H9 (cell line): ENCODE data around the gene TTC1. TPM values are rescaled to one million over a fixed set of nuclear protein-coding genes. Genes with fewer than 3 reads are reported as not detected.

Experiments used
- DNase-seq: peaks from one replicate; pipeline ENCODE4 v3.0.0-alpha.2; 2017
- H2AFZ ChIP-seq: one replicate; pipeline ENCODE4 v1.6.1; 2013; ENCODE audit warnings: mild to moderate bottlenecking, low read length, control low read depth, moderate library complexity
- H2AK5ac ChIP-seq: 2 replicates; pipeline ENCODE4 v1.6.1; 2013; ENCODE audit warnings: low read length, control low read depth, mixed read lengths; ENCODE audit not compliant: insufficient read length
- H2BK120ac ChIP-seq: one replicate; pipeline ENCODE4 v1.6.1; 2013; ENCODE audit warnings: low read depth, mild to moderate bottlenecking, low read length, control low read depth, inconsistent platforms; ENCODE audit not compliant: poor library complexity, severe bottlenecking
- H2BK12ac ChIP-seq: 2 replicates; pipeline ENCODE4 v1.6.1; 2013; ENCODE audit warnings: low read length, control low read depth, mixed read lengths, low read depth; ENCODE audit not compliant: insufficient read length
- H2BK15ac ChIP-seq: 2 replicates; pipeline ENCODE4 v1.6.1; 2013; ENCODE audit warnings: low read depth, low read length, control low read depth
- H2BK20ac ChIP-seq: one replicate; pipeline ENCODE4 v1.6.1; 2013; ENCODE audit warnings: low read depth, mild to moderate bottlenecking, low read length, control low read depth, inconsistent platforms; ENCODE audit not compliant: poor library complexity, severe bottlenecking
- H2BK5ac ChIP-seq: 2 replicates; pipeline ENCODE4 v1.6.1; 2013; ENCODE audit warnings: low read length, control low read depth, mixed read lengths; ENCODE audit not compliant: insufficient read length
- H3K14ac ChIP-seq: 2 replicates; pipeline ENCODE4 v1.6.1; 2013; ENCODE audit warnings: low read length, control low read depth; ENCODE audit not compliant: insufficient read depth
- H3K18ac ChIP-seq: 2 replicates; pipeline ENCODE4 v1.6.1; 2013; ENCODE audit warnings: low read depth, mild to moderate bottlenecking, mixed read lengths, low read length, control low read depth; ENCODE audit not compliant: insufficient read length
- H3K23ac ChIP-seq: 2 replicates; pipeline ENCODE4 v1.6.1; 2013; ENCODE audit warnings: low read length, control low read depth, mixed read lengths, low read depth; ENCODE audit not compliant: insufficient read length
- H3K23me2 ChIP-seq: 2 replicates; pipeline ENCODE4 v1.6.1; 2013; ENCODE audit warnings: low read depth, mild to moderate bottlenecking, mixed read lengths, low read length, control low read depth; ENCODE audit not compliant: insufficient read length, poor library complexity, severe bottlenecking
- H3K27ac ChIP-seq: 2 replicates; pipeline ENCODE4 v1.5.1; 2013; ENCODE audit warnings: low read length, control low read depth, mixed read lengths, low read depth; ENCODE audit not compliant: insufficient read length
- H3K27me3 ChIP-seq: 2 replicates; pipeline ENCODE4 v1.6.1; 2013; ENCODE audit warnings: low read length, control low read depth, inconsistent platforms; ENCODE audit not compliant: insufficient read depth
- H3K4ac ChIP-seq: 2 replicates; pipeline ENCODE4 v1.6.1; 2013; ENCODE audit warnings: low read depth, mild to moderate bottlenecking, control low read depth, inconsistent platforms, low read length, moderate library complexity
- H3K4me1 ChIP-seq: 2 replicates; pipeline ENCODE4 v1.6.1; 2013; ENCODE audit warnings: low read length, control low read depth, inconsistent platforms; ENCODE audit not compliant: insufficient read depth
- H3K4me2 ChIP-seq: 2 replicates; pipeline ENCODE4 v1.6.1; 2013; ENCODE audit warnings: low read length, control low read depth, mixed read lengths; ENCODE audit not compliant: insufficient read length, insufficient read depth
- H3K56ac ChIP-seq: 2 replicates; pipeline ENCODE4 v1.6.1; 2013; ENCODE audit warnings: low read depth, mild to moderate bottlenecking, mixed read lengths, low read length, control low read depth; ENCODE audit not compliant: insufficient read length
- H3K79me1 ChIP-seq: 2 replicates; pipeline ENCODE4 v1.6.1; 2013; ENCODE audit warnings: low read depth, mild to moderate bottlenecking, moderate library complexity, low read length, control low read depth, inconsistent platforms; ENCODE audit not compliant: insufficient read depth, poor library complexity, severe bottlenecking
- H3K79me2 ChIP-seq: 2 replicates; pipeline ENCODE4 v1.6.1; 2013; ENCODE audit warnings: low read length, control low read depth, inconsistent platforms; ENCODE audit not compliant: insufficient read depth
- H3K9ac ChIP-seq: 2 replicates; pipeline ENCODE4 v1.6.1; 2013; ENCODE audit warnings: low read length, control low read depth, mixed read lengths; ENCODE audit not compliant: insufficient read length; ENCODE audit errors: extremely low read depth
- H3K9me3 ChIP-seq: one replicate; pipeline ENCODE4 v1.6.1; 2013; ENCODE audit warnings: low read depth, low read length, inconsistent platforms; ENCODE audit not compliant: control insufficient read depth
- H3T11ph ChIP-seq: one replicate; pipeline ENCODE4 v1.6.1; 2013; ENCODE audit warnings: mild to moderate bottlenecking, low read length, control low read depth, inconsistent platforms
- H4K20me1 ChIP-seq: one replicate; pipeline ENCODE4 v1.6.1; 2013; ENCODE audit not compliant: control insufficient read depth, insufficient read length, insufficient read depth
- H4K5ac ChIP-seq: 2 replicates; pipeline ENCODE4 v1.6.1; 2013; ENCODE audit warnings: low read depth, mild to moderate bottlenecking, mixed read lengths, low read length, control low read depth; ENCODE audit not compliant: insufficient read length
- H4K8ac ChIP-seq: replicated peaks from 2 replicates; pipeline ENCODE4 v1.6.1; 2013; ENCODE audit warnings: low read length, control low read depth, mixed read lengths, low read depth; ENCODE audit not compliant: insufficient read length
- H4K91ac ChIP-seq: 2 replicates; pipeline ENCODE4 v1.6.1; 2013; ENCODE audit warnings: low read depth, mild to moderate bottlenecking, moderate library complexity, mixed read lengths, low read length, control low read depth; ENCODE audit not compliant: insufficient read length
- H3K27ac Mint-ChIP-seq, 3 experiments: 2 replicates in 2 of 3; 3 replicates in 1 of 3; pipeline ENCODE4 v1.8.0; 2020 to 2021; ENCODE audit warnings: mixed read lengths in 3 of 3, mild to moderate bottlenecking in 1 of 3, moderate library complexity in 1 of 3
- H3K27me3 Mint-ChIP-seq: 2 replicates; pipeline ENCODE4 v1.8.0; 2021; ENCODE audit warnings: low read depth, mild to moderate bottlenecking, moderate library complexity, mixed read lengths
- H3K36me3 Mint-ChIP-seq, 3 experiments: 2 replicates in 2 of 3; 3 replicates in 1 of 3; pipeline ENCODE4 v1.8.0; 2020 to 2021; ENCODE audit warnings: low read depth in 3 of 3, mixed read lengths in 3 of 3; ENCODE audit not compliant: insufficient read depth in 1 of 3
- H3K4me1 Mint-ChIP-seq, 2 experiments: 2 replicates each; pipeline ENCODE4 v1.8.0; 2020; ENCODE audit warnings: mixed read lengths in 2 of 2
- H3K4me3 Mint-ChIP-seq, 2 experiments: 2 replicates in 1 of 2; 3 replicates in 1 of 2; pipeline ENCODE4 v1.8.0; 2020 to 2021; ENCODE audit warnings: mild to moderate bottlenecking in 2 of 2, mixed read lengths in 2 of 2, moderate library complexity in 1 of 2
- H3K9me3 Mint-ChIP-seq, 2 experiments: 2 replicates in 1 of 2; 3 replicates in 1 of 2; pipeline ENCODE4 v1.8.0; 2020; ENCODE audit warnings: mild to moderate bottlenecking in 2 of 2, mixed read lengths in 2 of 2, moderate library complexity in 1 of 2
- CTCF ChIP-seq: fragments of 200-600 bp; sonication (generic); conservative IDR thresholded peaks from 3 replicates; pipeline ENCODE4 v1.8.0; 2021; ENCODE audit warnings: antibody characterized with exemption, mild to moderate bottlenecking
- WGBS: extraction: QIAGEN DNeasy Blood & Tissue Kit; methylation state at CpG from one replicate; pipeline ENCODE4 v1.1.7; 2013; ENCODE audit warnings: missing lambda C conversion rate, low lambda C conversion rate, mixed read lengths; ENCODE audit not compliant: insufficient read length; ENCODE audit errors: extremely low coverage; 5-methylcytosine and 5-hydroxymethylcytosine counted together
- total RNA-seq: library from RNA; stranded (reverse); gene quantifications from 2 replicates; pipeline ENCODE4 v1.2.1, GENCODE V29; 2021

Gene TTC1
- total RNA-seq, 1 experiment from 2014 or later = 62.6 TPM

GRCh38 chr5:160088805-160089204, 79.9 kb downstream of the TTC1 start:
- no peak overlapping the region for H2BK5ac ChIP-seq
- H2BK12ac ChIP-seq = no peak overlapping the region
- no peaks in the 10 kb centered on the region for H3K79me1 ChIP-seq
- Mint-ChIP-seq H3K9me3 (no peaks in the 10 kb centered on the region), H3K27ac (peak overlapping the region in 1 of 3 experiments; percentile 34; a peak in 2 of 7 replicates), H3K27me3 (no peaks in the 10 kb centered on the region), H3K4me3 (no peak overlapping the region), H3K4me1 (peaks cover 3 to 4% of the 10 kb centered on the region in 2 experiments; a peak in 2 of 4 replicates), H3K36me3 (peaks cover 12 to 23% (median 22%) of the 10 kb centered on the region in 3 experiments; a peak in 6 of 7 replicates)
- H2BK20ac ChIP-seq = no peak overlapping the region
- no peak overlapping the region for H3T11ph ChIP-seq
- no peak for TF ChIP-seq CTCF
- H3K27me3 ChIP-seq = no peaks in the 10 kb centered on the region
- H2AFZ ChIP-seq = no peak overlapping the region
- H4K8ac ChIP-seq = no peak overlapping the region
- H3K23me2 ChIP-seq = no peaks in the 10 kb centered on the region
- no peak overlapping the region for H3K27ac ChIP-seq
- no peak overlapping the region for H3K4me2 ChIP-seq
- H3K4ac ChIP-seq = no peak overlapping the region
- WGBS = no CpG with 5 or more reads among the region's 1 CpG
- H3K9ac ChIP-seq = no peak overlapping the region
- no peak overlapping the region for H4K5ac ChIP-seq
- H2BK15ac ChIP-seq = no peak overlapping the region
- no peaks in the 10 kb centered on the region for H3K4me1 ChIP-seq
- H4K91ac ChIP-seq = no peak overlapping the region
- H4K20me1 ChIP-seq = no peaks in the 10 kb centered on the region
- H3K79me2 ChIP-seq = no peaks in the 10 kb centered on the region
- no peak overlapping the region for H3K23ac ChIP-seq
- H3K18ac ChIP-seq = no peak overlapping the region
- no peak overlapping the region for H3K14ac ChIP-seq
- H3K9me3 ChIP-seq = no peaks in the 10 kb centered on the region
- H2AK5ac ChIP-seq = no peak overlapping the region
- H2BK120ac ChIP-seq = no peak overlapping the region
- no peak overlapping the region for H3K56ac ChIP-seq
- DNase-seq = no peak
